HG03520 (cell line): ENCODE measurements around the gene SLC22A6.
"Not testable (repeated sequence)": the region's sequence is repeated elsewhere in the genome, so short reads cannot be mapped to it uniquely, and the experiment has no call there.

Source experiments
- ATAC-seq: cut with Tn5 transposase; IDR thresholded peaks from one replicate; pipeline ENCODE4 v1.9.1; 2021; ENCODE audit warnings: mild to moderate bottlenecking, moderate library complexity; ENCODE audit not compliant: unreplicated experiment

Gene SLC22A6

GRCh38 chr11:62988276-62988675 is 3.5 kb upstream of the SLC22A6 start:
- no peak for ATAC-seq

GRCh38 chr11:62985041-62985750 is 429 bp upstream of the SLC22A6 start:
- no peak for ATAC-seq

GRCh38 chr11:62983536-62984199 is 1.1 kb downstream of the SLC22A6 start:
- ATAC-seq: no peak

- ATAC-seq: no peak
Observed at GRCh38 chr11:62981743-62982142, 3.0 kb downstream of the SLC22A6 start.

- ATAC-seq: no peak
Observed at GRCh38 chr11:62980133-62980760, 4.5 kb downstream of the SLC22A6 start.

GRCh38 chr11:62976109-62976508 is 8.7 kb downstream of the SLC22A6 start:
- ATAC-seq: no peak

GRCh38 chr11:62974848-62975522 is 9.8 kb downstream of the SLC22A6 start:
- ATAC-seq: no peak

- ATAC-seq: no peak
Observed at GRCh38 chr11:62965574-62965973, 19.2 kb downstream of the SLC22A6 start.

- no peak for ATAC-seq
Observed at GRCh38 chr11:62962391-62962790, 22.4 kb downstream of the SLC22A6 start.

GRCh38 chr11:62961017-62961570 is 23.7 kb downstream of the SLC22A6 start:
- no peak for ATAC-seq

- ATAC-seq: no peak
Observed at GRCh38 chr11:62959422-62959980, 25.3 kb downstream of the SLC22A6 start.

GRCh38 chr11:62958547-62959421 is 26.0 kb downstream of the SLC22A6 start:
- ATAC-seq: no peak

- no peak for ATAC-seq
Observed at GRCh38 chr11:62957147-62957546, 27.6 kb downstream of the SLC22A6 start.

GRCh38 chr11:62954478-62954877 is 30.3 kb downstream of the SLC22A6 start:
- no peak for ATAC-seq

- ATAC-seq: no peak
Observed at GRCh38 chr11:62953811-62954210, 31.0 kb downstream of the SLC22A6 start.

- no peak for ATAC-seq
Observed at GRCh38 chr11:62948765-62949320, 35.9 kb downstream of the SLC22A6 start.

- ATAC-seq: not testable (repeated sequence)
Observed at GRCh38 chr11:62945538-62945937, 39.2 kb downstream of the SLC22A6 start.

GRCh38 chr11:62937528-62937927 is 47.2 kb downstream of the SLC22A6 start:
- not testable (repeated sequence) for ATAC-seq

GRCh38 chr11:62934496-62934785 is 50.3 kb downstream of the SLC22A6 start:
- ATAC-seq: no peak
